Ureter (tissue), 1 donor: ENCODE data around the gene NRTN. TPM values are rescaled to one million over a fixed set of nuclear protein-coding genes. Genes with fewer than 3 reads are reported as not detected.
"Not testable (repeated sequence)": the region's sequence is repeated elsewhere in the genome, so short reads cannot be mapped to it uniquely, and the experiment has no call there.

ENCODE experiments used
- DNase-seq: peaks from one replicate; pipeline ENCODE4 v3.0.0-alpha.2; 2020; ENCODE audit warnings: low spot score
- total RNA-seq: library from RNA; stranded (reverse); gene quantifications from one replicate; pipeline ENCODE4 v1.2.4, GENCODE V29; 2023
- donor health status: DM: yes; HTN: yes; CAD: no.

NRTN gene
- total RNA-seq, 1 donor from 2014 or later = 1.0 TPM

DNA sequence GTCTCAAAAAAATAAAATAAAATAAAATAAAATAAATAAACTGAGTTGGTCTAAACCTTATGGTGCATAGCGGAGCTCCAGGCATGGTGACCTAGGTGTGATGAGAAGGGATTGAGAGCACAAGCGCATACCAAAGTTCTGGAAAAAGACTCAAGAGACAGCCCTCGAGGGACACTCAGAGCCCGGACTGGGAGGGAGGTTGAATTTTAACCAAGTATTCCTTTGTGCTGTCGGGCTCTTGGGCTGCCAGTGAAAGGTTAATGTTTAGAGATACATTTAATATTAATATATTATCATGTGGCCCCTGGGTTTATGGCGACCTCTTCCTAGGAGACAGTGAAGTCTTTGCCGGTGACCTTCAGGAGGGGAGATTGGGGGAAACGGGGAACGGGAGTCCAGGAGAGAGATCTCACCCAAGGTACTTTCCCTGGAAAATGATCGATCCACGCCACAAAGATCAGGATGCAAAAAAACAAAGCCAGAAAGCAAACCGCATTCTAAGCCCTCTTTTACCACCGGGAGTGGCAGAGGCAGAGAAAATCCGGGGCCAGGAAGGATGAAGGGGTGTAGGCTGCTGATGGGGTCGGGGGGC lies 33.0 kb downstream of the NRTN start:
- DNase-seq = no peak

DNA sequence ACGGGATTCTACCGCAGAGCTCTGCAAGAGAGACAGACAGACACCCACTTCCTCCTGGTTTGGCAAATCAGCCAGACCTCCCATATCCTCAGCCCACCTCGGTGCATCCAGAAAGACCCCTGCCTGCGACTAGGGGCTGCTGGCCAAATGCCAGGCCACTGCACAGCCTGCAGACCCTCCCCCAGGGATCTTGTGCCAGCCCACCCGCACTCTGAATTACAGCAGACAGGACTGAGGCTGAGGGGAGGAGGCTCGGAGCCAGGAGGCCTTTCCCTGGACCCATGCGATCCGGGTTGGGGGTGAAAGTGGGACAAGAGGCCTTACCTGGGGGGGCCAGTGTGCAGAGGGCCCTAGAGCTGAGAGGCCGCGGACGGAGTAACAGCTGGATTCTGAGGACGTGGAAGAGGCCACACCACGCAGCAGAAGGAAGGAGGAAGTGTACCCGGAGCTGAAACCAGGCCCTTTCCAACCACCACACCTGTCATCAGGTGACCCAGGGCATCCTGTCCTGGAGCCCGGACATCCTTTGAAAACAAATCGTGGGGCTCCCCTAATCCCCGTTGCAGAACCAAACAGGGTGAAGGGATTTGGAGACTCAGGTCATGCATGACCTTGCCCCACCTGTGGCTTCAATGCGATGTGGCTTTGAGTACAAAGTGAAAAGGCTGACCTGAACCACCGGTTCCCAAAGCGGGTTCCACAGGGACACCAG lies 33.6 kb downstream of the NRTN start:
- DNase-seq = no peak

DNA sequence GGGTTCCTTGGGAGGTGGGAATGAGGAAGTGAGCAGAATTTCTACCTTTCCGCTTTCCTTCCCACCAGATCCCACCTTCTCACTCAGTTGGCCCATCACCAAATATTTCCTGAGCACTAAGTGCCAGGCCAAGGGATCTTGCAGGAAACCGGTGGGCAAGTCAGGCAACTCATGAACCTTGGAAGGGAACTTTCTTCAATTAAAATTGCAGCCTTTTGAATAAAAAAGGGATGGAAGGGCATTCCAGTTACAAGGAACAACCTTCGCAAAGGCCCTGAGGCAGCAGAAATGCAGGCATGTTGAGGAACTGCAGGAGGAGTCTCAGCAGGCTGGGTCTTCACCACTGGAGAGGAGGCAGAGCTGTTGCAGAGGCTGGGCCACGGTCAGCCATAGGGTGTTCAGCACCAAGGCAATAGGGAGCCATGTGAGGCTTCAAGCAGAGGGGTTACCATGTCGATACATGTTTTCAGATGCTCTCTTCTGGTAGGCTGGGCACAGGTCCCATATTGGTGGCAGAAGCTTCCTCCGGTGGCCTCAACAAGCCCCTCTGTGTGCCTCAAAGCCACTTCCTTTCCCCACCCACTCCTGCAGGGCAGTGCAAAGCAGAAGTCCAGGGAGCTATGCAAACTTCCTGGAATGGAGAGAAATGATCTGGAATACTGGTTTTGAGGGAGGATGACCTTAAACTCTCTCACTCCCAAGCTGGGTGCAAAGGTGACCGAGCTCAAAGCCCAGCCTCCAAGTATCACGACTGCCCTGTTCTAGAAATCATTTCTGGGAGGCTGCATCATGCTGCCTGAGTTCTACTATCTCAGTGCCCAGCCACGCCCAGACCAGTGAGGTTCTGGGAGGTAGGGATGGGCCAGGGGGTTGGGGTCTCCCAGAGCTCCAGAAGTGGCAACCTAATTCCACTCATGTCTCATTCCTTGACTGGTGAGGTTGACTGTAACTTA lies 34.5 kb downstream of the NRTN start, which contains the start of gene FUT6:
Gene FUT6 (minus strand): TSS at position 638 of the 953 bp plus-strand sequence. CDS start 7,135 bp downstream, outside the sequence.
- no peak for DNase-seq

DNA sequence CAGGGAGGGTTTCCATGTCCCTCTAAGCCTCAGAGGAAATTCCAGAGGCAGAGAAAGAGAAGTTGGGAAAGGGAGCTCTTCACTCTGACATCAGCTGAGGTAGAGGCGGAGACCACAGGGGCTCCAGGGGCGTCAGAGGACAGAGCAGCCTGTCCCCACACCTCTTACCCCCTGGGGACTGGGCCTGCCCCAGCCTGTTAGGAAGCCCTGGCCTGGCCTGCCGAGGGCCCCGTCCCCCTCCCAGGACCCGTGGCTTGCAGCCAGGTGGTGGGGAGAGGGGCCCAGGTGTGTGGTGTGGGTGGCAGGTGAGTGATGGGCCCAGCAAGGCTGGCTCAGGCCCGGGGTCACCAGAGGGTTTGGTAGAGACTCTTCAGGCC lies 36.9 kb downstream of the NRTN start:
- not testable (repeated sequence) for DNase-seq

DNA sequence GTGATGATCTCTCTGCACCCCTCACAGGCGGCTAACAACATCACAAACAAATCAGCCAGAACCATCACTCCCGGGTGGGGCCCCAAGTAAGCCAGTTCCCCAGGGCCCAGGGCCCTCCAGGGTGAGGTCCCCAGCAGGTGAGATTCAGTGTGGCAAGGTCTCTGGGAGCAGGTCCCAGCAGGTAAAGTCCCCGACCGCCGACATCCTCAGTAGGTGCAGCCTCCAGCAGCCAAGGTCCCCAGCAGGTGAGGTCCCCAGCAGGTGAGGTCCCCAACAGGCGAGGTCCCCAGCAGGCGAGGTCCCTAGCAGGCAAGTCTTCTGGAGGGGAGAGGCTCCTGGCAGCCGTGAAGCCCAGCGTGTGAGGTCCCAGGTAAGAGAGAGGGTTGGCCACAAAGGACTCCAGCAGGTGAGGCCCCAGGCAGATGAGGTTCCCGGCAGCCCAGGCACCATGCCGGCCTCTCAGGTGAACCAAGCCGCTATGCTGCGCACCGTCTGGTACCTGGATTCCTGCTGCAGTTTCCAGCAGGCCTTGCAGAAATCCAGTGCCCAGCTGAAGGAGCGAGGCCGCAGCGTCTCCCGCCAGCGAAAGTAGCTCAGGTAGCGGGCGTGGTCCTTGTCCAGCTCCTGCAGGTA lies 38.5 kb downstream of the NRTN start:
- DNase-seq = no peak

- no peak for DNase-seq
Measured at GRCh38 chr19:5844456-5845433, 39.9 kb downstream of the NRTN start.

GRCh38 chr19:5847846-5848245 lies 43.0 kb downstream of the NRTN start:
- not testable (repeated sequence) for DNase-seq

DNA sequence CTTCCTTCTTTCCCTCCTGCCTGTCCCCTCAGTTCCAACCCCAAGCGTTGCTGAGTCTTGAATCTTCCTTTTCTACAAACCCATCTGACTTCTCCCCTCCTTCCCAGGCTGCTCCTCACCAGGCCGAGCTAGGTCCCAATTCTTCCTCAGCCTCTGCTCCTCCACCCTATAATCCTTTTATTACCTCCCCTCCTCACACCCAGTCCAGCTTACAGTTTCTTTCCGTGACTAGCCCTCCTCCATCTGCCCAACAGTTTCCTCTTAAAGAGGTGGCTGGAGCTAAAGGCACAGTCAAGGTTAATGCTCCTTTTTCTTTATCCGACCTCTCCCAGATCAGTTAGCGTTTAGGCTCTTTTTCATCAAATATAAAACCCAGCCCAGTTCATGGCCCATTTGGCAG lies 43.8 kb downstream of the NRTN start:
- DNase-seq = not testable (repeated sequence)

- no peak for DNase-seq
Measured at GRCh38 chr19:5850189-5850588, 45.3 kb downstream of the NRTN start.

- DNase-seq = peak; percentile 60
Measured at GRCh38 chr19:5850743-5851293, 46.0 kb downstream of the NRTN start.

- DNase-seq = peak; percentile 63
Measured at GRCh38 chr19:5851302-5851701, 46.4 kb downstream of the NRTN start, which contains the start of gene FUT3. TSS of gene FUT3 (minus strand) at chr19:5851449.

DNA sequence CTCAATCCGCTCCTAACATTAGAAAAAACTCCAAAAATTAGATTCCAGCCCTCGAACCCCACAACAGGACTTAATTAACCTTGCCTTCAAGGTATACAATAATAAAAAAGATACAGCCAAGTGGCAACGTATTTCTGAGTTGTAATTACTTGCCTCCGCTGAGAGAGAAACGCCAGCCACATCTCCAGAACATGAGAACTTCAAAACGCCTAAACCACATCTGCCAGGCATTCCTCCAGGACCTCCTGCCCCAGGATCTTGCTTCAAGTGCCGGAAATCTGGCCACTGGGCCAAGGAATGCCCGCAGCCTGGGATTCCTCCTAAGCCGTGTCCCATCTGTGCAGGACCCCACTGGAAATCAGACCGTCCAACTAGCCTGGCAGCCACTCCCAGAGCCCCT lies 49.3 kb downstream of the NRTN start:
- not testable (repeated sequence) for DNase-seq

DNA sequence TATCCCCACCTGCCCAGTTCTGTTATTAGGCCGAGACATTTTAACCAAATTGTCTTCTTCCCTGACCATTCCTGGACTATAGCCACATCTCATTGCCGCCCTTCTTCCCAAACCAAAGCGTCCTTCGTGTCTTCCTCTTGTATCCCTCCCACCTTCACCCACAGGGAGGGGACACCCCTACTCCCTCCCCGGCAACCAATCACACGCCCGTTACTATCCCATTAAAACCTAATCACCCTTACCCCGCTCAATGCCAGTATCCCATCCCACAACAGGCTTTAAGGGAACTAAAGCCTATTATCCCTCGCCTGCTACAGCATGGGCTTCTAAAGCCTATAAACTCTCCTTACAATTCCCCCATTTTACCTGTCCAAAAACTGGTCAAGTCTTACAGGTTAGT lies 50.3 kb downstream of the NRTN start:
- not testable (repeated sequence) for DNase-seq

DNA sequence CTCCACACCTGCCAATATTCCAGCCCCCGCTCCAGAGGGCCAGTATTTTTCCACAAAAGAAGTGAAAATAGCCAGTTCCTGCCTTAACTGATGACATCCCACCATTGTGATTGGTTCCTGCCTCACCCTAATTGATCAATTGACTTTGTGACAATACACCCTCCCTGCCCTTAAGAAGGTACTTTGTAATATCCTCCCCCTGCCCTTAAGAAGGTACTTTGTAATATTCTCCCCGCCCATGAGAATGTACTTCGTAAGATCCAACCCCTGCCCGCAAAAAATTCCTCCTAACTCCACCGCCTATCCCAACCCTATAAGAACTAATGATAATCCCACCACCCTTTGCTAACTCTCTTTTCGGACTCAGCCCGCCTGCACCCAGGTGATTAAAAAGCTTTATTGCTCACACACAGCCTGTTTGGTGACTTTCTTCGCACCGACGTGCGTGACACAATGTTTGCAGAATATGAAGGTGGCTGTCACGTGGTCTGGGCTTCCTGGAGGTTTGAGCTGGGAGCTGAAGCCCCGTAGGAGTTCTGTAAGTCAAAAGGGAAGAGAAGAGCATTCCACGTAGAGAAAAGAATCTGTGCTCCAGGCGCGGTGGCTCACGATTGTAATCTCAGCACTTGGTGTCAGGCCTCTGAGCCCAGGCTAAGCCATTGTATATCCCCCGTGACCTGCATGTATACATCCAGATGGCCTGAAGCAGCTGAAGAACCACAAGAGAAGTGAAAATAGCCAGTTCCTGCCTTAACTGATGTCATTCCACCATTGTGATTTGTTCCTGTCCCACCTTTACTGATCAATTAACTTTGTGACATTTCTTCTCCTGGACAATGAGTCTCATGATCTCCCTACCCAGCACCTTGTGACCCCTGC lies 52.6 kb downstream of the NRTN start:
- no peak for DNase-seq

DNA sequence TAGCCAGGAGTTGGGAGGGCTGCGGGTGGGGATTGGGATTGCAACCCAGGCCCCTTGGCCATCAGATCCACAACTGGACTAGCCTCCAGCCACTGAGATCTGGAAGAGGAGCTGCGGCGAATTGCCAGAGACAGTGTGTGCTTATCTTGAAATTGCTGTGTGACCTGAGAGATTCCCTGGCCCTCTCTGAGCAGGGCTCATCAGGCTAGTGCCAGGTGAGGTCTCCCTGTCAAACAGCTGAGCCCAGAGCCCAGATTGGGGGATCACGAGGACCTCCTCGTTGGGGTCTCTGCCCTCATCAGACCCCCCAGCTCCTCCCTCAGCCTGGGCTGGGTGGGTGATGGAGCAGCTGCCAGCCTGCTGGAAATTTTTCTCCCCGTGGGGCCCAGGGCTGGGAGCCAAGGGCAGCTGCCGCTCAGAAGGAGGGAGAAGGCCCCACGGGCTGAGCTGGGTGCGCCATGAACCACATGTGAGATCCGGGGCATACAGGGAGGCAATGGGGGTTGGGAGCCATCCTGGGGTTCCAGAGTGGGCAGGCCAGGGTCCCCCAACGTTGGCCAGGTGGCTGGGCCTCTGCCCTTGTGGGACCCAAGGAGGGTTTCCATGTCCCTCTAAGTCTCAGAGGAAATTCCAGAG lies 58.3 kb downstream of the NRTN start:
- DNase-seq = no peak

DNA sequence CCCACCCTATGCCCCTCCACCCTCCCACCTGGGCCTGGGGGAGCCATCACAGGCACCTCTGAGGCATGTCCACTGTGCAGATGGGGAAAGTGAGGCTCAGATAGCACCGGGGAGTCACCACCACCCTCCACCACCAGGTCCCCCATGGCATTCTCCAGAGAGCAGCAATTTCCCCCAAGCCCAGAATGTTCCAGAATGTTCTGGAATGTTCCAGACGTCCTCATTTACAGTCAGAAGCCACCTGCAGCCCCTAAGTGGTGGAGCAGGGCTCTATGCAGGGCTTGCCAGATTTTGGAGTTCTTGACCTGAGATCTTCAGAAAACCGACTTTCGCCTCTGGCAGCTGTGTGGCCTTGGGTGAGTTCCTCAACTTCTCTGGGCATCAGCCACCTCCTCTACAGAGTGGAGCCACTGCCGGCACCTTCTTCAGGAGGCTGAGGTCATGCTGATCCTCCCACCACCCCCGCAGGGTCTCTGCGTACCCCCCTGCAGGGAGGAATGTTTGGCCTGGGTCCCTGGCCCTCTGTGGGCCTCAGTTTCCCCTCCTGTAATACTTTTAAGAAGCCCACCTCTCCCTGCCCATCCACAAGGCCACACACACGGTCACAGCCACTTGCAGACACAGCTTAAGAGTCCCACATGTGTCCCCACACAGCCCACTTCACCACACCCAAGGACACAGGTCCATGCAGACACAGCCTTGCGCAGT lies 59.3 kb downstream of the NRTN start:
- no peak for DNase-seq

DNA sequence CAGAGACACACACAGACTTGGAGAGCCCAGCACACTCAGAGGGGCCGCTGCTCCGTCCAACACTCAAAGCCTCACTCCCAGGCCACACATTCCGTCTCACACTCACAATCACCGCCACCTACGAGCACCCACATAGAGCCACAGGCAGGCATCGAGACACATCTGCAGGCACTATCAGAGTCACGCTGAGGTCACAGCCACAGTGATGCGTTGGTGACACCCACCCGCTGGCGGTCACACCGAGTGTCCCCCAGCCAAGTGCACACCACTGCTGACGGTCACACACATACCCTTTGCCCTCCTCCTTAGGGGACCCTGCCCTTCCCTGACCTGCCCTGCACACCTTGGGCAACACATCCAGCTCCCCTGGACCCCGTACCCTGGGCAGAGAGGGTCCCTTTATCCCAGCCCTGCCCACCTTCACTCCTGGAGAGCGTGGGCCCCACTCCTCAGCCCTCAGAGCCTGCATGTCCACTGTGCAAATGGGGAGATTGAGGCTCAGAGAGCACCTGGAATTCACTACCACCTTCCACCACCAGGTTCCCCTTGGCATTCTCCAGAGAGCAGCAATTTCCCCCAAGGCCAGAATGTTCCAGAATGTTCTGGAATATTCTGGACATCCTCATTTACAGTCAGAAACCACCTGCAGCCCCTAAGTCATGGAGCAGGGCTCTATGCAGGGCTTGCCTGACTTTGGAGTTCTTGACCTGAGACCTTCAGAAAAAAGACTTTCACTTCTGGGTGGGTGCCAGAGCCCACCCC lies 60.0 kb downstream of the NRTN start:
- DNase-seq = no peak
